Measurements from ENCODE around the gene SPINT3. TPM values are rescaled to one million over a fixed set of nuclear protein-coding genes. Genes with fewer than 3 reads are reported as not detected.

The SPINT3 gene
- total RNA-seq, 1 donor, result not detected

DNA sequence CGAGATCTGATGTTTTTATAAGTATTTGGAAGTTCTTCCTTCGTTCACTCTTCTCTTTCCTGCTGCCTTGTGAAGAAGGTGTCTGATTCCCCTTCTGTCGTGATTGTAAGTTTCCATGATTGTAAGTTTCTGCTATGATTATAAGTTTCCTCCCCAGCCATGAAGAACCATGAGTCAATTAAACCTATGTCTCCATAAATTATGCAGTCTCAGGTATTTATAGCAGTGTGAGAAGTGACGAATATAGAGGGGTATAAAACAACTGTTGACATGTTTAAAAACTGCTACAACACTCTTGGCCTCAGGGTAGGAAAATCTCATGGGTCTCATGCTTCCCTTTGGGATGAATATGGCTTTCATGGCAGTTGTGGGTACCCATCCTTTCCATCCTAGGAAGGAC is 51.7 kb downstream of the SPINT3 start:
- TF ChIP-seq, protein P1, sequence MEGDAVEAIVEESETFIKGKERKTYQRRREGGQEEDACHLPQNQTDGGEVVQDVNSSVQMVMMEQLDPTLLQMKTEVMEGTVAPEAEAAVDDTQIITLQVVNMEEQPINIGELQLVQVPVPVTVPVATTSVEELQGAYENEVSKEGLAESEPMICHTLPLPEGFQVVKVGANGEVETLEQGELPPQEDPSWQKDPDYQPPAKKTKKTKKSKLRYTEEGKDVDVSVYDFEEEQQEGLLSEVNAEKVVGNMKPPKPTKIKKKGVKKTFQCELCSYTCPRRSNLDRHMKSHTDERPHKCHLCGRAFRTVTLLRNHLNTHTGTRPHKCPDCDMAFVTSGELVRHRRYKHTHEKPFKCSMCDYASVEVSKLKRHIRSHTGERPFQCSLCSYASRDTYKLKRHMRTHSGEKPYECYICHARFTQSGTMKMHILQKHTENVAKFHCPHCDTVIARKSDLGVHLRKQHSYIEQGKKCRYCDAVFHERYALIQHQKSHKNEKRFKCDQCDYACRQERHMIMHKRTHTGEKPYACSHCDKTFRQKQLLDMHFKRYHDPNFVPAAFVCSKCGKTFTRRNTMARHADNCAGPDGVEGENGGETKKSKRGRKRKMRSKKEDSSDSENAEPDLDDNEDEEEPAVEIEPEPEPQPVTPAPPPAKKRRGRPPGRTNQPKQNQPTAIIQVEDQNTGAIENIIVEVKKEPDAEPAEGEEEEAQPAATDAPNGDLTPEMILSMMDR (IDR thresholded peaks at IDR 0.05; ENCODE audit: insufficient read depth, low read length), result no peak
- DNase-seq (ENCODE audit: low read depth), result no peak
- H3K4me3 ChIP-seq (ENCODE audit: low read depth, low read length), result no peak overlapping the region

DNA sequence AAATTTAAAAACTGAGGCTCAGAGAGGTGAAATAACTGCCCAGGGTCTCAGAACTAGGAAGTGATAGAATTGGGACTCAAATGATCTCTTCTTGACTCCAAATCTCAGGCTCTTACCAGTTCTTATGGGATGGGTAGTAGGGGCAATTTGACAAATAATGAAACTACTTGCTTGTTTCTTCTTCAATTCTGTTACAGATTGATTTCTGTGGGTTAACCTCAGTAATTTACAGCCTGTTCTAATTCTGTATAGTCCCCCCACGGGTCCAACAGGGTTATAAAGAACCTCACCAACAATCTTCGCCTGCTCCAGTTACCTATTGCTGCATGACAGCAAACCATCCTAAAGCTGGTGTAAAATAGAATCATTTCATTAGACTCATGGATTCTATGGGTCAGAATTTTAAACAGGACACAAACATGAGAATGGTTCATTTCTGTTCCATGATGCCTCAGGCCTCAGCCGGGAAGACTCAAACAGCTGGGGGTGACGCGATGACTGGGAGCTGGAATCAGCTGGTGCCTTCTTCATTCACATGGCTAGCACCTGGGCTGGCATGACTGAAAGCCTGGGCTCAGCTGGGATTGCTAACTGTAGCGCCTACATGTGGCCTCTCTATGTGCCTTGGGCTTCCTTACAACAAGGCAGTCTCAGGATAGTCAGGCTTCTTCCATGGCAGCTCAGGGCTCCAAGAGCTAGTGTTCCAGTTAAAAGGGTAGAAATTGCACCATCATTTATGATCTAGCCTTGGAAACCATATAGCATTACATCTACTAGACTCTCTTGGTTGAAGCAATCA is 52.5 kb downstream of the SPINT3 start:
- no peak for DNase-seq (ENCODE audit: low read depth)
- no peak overlapping the region for H3K4me3 ChIP-seq (ENCODE audit: low read depth, low read length)
- TF ChIP-seq, protein P1 (IDR thresholded peaks at IDR 0.05; ENCODE audit: insufficient read depth, low read length), result no peak

Small RNAs within 50 kb of the gene (small RNA-seq; reads per million reads assigned to genes)
- gene AL031663.1 (not detected), gene HSPD1P21 (not detected), gene RNA5SP485 (not detected)

Other genes starting within 250 kb of the SPINT3 start
- gene RBPJL, start 208.8 kb downstream of the SPINT3 start, total RNA-seq (ENCODE audit: low replicate concordance), result not detected in 2 replicates
- gene MATN4, start 207.3 kb downstream of the SPINT3 start, total RNA-seq (ENCODE audit: low replicate concordance), result not detected in 2 replicates
- 91.1 and 150 TPM in 2 replicates for gene SDC4, start 167.2 kb downstream of the SPINT3 start, total RNA-seq (ENCODE audit: low replicate concordance)
- gene SYS1, start 152.5 kb downstream of the SPINT3 start, total RNA-seq (ENCODE audit: low replicate concordance), result 27.9 and 29.4 TPM in 2 replicates
- 0.09 TPM in 1 of 2 replicates, not detected in the other for gene TP53TG5, start 137.3 kb downstream of the SPINT3 start, total RNA-seq (ENCODE audit: low replicate concordance)
- 1.3 and 4.6 TPM in 2 replicates for gene DBNDD2, start 107.3 kb downstream of the SPINT3 start, total RNA-seq (ENCODE audit: low replicate concordance)
- 19.9 and 67.4 TPM in 2 replicates for gene PIGT, start 99.5 kb downstream of the SPINT3 start, total RNA-seq (ENCODE audit: low replicate concordance)
- not detected in 2 replicates for gene WFDC2, start 45.9 kb downstream of the SPINT3 start, total RNA-seq (ENCODE audit: low replicate concordance)
- not detected in 2 replicates for gene WFDC6, start 23.9 kb upstream of the SPINT3 start, total RNA-seq (ENCODE audit: low replicate concordance)
- gene EPPIN, start 31.8 kb upstream of the SPINT3 start, total RNA-seq (ENCODE audit: low replicate concordance), result not detected in 2 replicates
- gene WFDC8, start 63.7 kb upstream of the SPINT3 start, total RNA-seq (ENCODE audit: low replicate concordance), result not detected in 2 replicates
- gene WFDC10A, start 114.1 kb upstream of the SPINT3 start, total RNA-seq (ENCODE audit: low replicate concordance), result not detected in 2 replicates
- not detected in 2 replicates for gene WFDC9, start 115.7 kb upstream of the SPINT3 start, total RNA-seq (ENCODE audit: low replicate concordance)
- gene WFDC11, start 154.6 kb upstream of the SPINT3 start, total RNA-seq (ENCODE audit: low replicate concordance), result not detected in 2 replicates
- gene WFDC13, start 186.4 kb upstream of the SPINT3 start, total RNA-seq (ENCODE audit: low replicate concordance), result not detected in 2 replicates
- not detected in 2 replicates for gene WFDC10B, start 189.4 kb upstream of the SPINT3 start, total RNA-seq (ENCODE audit: low replicate concordance)
- gene SPINT4, start 206.7 kb upstream of the SPINT3 start, total RNA-seq (ENCODE audit: low replicate concordance), result not detected in 2 replicates